ENCODE results near the gene PSMB10.

The PSMB10 gene

DNA sequence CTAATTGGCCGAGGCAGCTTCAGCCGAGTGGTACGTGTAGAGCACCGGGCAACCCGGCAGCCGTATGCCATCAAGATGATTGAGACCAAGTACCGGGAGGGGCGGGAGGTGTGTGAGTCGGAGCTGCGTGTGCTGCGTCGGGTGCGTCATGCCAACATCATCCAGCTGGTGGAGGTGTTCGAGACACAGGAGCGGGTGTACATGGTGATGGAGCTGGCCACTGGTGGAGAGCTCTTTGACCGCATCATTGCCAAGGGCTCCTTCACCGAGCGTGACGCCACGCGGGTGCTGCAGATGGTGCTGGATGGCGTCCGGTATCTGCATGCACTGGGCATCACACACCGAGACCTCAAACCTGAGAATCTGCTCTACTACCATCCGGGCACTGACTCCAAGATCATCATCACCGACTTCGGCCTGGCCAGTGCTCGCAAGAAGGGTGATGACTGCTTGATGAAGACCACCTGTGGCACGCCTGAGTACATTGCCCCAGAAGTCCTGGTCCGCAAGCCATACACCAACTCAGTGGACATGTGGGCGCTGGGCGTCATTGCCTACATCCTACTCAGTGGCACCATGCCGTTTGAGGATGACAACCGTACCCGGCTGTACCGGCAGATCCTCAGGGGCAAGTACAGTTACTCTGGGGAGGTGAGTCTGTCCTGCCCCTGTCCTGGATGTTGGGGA is 27.5 kb downstream of the PSMB10 start:
- no peak for DNase-seq
- TF ChIP-seq, protein P1, sequence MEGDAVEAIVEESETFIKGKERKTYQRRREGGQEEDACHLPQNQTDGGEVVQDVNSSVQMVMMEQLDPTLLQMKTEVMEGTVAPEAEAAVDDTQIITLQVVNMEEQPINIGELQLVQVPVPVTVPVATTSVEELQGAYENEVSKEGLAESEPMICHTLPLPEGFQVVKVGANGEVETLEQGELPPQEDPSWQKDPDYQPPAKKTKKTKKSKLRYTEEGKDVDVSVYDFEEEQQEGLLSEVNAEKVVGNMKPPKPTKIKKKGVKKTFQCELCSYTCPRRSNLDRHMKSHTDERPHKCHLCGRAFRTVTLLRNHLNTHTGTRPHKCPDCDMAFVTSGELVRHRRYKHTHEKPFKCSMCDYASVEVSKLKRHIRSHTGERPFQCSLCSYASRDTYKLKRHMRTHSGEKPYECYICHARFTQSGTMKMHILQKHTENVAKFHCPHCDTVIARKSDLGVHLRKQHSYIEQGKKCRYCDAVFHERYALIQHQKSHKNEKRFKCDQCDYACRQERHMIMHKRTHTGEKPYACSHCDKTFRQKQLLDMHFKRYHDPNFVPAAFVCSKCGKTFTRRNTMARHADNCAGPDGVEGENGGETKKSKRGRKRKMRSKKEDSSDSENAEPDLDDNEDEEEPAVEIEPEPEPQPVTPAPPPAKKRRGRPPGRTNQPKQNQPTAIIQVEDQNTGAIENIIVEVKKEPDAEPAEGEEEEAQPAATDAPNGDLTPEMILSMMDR (IDR thresholded peaks at IDR 0.05; ENCODE audit: low read depth, low read length) = no peak
- no peaks in the 10 kb centered on the region for H3K36me3 ChIP-seq

DNA sequence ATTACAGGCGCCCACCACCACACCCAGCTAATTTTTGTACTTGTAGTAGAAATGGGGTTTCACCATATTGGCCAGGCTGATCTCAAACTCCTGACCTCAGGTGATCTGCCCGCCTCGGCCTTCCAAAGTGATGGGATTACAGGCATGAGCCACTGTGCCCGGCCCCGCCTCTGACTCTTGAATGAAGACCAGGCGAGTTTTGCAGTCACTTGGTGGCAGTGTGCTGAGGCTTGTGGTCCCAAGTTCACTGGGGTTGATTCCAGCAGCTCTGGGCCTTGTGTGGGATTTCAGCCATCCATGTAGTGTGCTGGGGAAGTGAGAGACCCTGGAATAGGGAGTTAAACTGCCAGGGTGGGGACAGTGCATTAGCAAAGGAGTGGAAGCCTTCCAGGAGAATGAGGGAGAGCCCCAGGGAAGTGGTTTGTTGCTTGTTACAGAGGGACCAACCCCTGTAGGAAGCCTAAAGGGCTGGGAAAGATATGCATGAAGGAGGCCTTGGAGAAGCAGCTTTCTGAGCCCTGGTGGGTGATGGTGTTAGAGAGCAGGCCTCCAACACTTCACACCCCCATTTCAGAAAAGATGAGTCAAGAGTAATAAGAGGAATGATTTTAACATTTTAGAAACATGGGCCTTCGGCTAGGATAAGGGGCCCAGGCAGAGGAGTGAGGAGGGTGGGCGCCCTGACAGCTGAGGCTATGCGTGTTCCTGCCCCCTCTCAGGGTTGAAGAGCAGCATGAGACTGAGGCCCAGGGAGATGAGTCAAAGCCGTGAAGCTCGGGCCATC is 29.1 kb downstream of the PSMB10 start:
- no peak for DNase-seq
- Histone ChIP-seq H3K4me1 (no peaks in the 10 kb centered on the region), H3K27me3 (no peaks in the 10 kb centered on the region), H3K36me3 (no peaks in the 10 kb centered on the region), H3K9me3 (no peaks in the 10 kb centered on the region), H3K4me3 (ENCODE audit: low read depth, low read length) (no peak overlapping the region)
- TF ChIP-seq, protein P1 (IDR thresholded peaks at IDR 0.05; ENCODE audit: low read depth, low read length) = no peak

More for the DNA sequence above, 27.5 kb downstream of the PSMB10 start:
- Histone ChIP-seq H3K4me3 (ENCODE audit: low read depth, low read length) (no peak overlapping the region), H3K4me1 (no peaks in the 10 kb centered on the region), H3K27me3 (no peaks in the 10 kb centered on the region), H3K9me3 (no peaks in the 10 kb centered on the region)

DNA sequence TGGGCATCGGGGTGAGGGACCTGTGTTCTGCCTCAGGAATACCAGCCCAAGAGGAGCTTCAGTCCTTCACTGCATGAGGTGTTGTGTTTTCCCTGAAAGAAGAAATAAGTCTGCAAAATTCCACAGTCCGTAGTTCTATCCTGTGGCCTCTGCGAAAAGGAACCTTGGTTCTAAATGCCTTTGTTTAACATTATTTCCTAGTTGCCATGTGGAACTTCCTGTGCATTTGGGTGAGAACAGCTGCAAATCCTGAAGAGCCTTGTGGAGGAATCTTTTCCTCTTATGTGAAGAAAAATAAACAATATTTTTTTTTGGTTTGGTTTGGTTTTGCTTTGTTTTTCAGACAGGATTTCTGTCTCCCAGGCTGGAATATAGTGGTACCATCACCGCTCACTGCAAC is 33.8 kb downstream of the PSMB10 start:
- TF ChIP-seq, protein P1 (IDR thresholded peaks at IDR 0.05; ENCODE audit: low read depth, low read length) = no peak
- Histone ChIP-seq H3K4me3 (ENCODE audit: low read depth, low read length) (no peak overlapping the region), H3K36me3 (no peaks in the 10 kb centered on the region), H3K27me3 (no peaks in the 10 kb centered on the region), H3K4me1 (no peaks in the 10 kb centered on the region), H3K9me3 (no peaks in the 10 kb centered on the region)
- DNase-seq = no peak

DNA sequence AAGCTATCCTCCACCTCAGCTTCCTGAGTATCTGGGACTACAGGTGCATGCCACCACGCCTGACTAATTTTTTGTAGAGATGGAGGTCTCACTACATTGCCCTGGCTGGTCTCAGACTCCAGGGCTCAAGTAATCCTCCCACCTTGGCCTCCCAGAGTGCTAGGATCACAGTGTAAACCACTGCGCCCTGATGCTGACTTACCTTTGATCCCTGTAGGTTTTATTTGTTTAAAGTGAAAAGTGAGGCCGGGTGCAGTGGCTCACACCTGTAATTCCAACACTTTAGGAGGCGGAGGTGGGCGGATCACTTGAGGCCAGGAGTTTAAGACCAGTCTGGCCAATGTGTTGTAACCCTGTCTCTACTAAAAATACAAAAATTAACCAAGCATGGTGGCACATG is 34.9 kb downstream of the PSMB10 start:
- no peak for DNase-seq
- H3K9me3 ChIP-seq = no peaks in the 10 kb centered on the region
- TF ChIP-seq, protein P1 (IDR thresholded peaks at IDR 0.05; ENCODE audit: low read depth, low read length) = no peak

DNA sequence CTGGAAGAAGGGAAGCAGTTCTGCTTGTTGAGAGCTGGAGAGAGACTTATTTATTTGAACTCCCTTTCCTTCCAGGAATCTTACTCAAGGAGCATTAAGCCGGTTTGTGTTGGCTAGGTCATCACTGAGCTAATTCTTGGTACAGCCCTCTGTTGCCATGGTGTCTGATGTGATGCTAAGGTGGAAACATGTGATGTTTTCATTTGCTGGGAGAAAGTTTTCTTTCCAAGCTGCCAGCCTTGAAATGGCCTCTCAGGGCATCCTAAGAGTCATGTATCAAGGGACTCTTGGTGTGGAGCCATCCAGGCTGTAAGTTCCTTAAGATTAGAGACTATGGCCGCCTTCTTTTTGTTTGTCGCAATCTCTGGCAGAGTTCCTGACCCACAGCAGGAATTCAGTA is 39.4 kb downstream of the PSMB10 start:
- Histone ChIP-seq H3K4me3 (ENCODE audit: low read depth, low read length) (no peak overlapping the region), H3K36me3 (no peaks in the 10 kb centered on the region; the same call in 1 of the 2 replicates), H3K4me1 (no peaks in the 10 kb centered on the region), H3K9me3 (no peaks in the 10 kb centered on the region), H3K27me3 (no peaks in the 10 kb centered on the region)
- TF ChIP-seq, protein P1 (IDR thresholded peaks at IDR 0.05; ENCODE audit: low read depth, low read length) = no peak
- no peak for DNase-seq

More for the DNA sequence above, 34.9 kb downstream of the PSMB10 start:
- Histone ChIP-seq H3K27me3 (no peaks in the 10 kb centered on the region), H3K4me1 (no peaks in the 10 kb centered on the region), H3K4me3 (ENCODE audit: low read depth, low read length) (no peak overlapping the region), H3K36me3 (no peaks in the 10 kb centered on the region)
